H1 (cell line): Measurements from ENCODE around the gene MAGI1. TPM values are rescaled to one million over a fixed set of nuclear protein-coding genes. Genes with fewer than 3 reads are reported as not detected.

ENCODE experiments used
- ATF2 ChIP-seq: IDR thresholded peaks from 2 replicates; pipeline ENCODE4 v1.6.1; 2012; ENCODE audit warnings: low read length, inconsistent platforms
- BACH1 ChIP-seq: IDR thresholded peaks from 2 replicates; pipeline ENCODE4 v1.6.1; 2012; ENCODE audit warnings: low read length, improper control_type of control experiment
- POU5F1 ChIP-seq: IDR thresholded peaks from 2 replicates; pipeline ENCODE4 v1.6.1; 2011; ENCODE audit warnings: low read depth, mild to moderate bottlenecking, low read length, moderate library complexity
- RXRA ChIP-seq: IDR thresholded peaks from 2 replicates; pipeline ENCODE4 v1.6.1; 2011; ENCODE audit warnings: low read depth, mild to moderate bottlenecking, low read length, moderate library complexity; ENCODE audit not compliant: insufficient read depth
- SP2 ChIP-seq: IDR thresholded peaks from 2 replicates; pipeline ENCODE4 v1.6.1; 2012; ENCODE audit warnings: mild to moderate bottlenecking, low read length, inconsistent platforms
- TEAD4 ChIP-seq: IDR thresholded peaks from 2 replicates; pipeline ENCODE4 v1.6.1; 2012; ENCODE audit warnings: low read depth, low read length, inconsistent platforms, mixed read lengths
- polyA plus RNA-seq, 7 experiments: library from polyadenylated mRNA; depleted of rRNA in 3 of 7; stranded (reverse) in 5 of 7; unstranded in 2 of 7; fragments of >200 nt in 5 of 7; fragments of 200-250 nt in 2 of 7; gene quantifications; 1 replicate in 5 of 7; 2 replicates in 1 of 7; 4 replicates in 1 of 7; pipeline versions ENCODE4 v1.2.1 to v1.2.3, GENCODE V29; 2011 to 2013; ENCODE audit warnings: missing spikeins in 2 of 7, mixed read lengths in 2 of 7
- total RNA-seq: library from RNA; stranded (reverse); fragmentation: NEBNext Ultra II Directional; extraction: Animal tissue kit (Norgen Biotek cat#: 25700); gene quantifications from 2 replicates; pipeline ENCODE4 v1.2.1, GENCODE V29; 2021
- TF ChIP-seq, protein P1 (sequence below): fragments of 300-600 bp; sonication (generic); IDR thresholded peaks from 2 replicates; pipeline ENCODE4 v1.7.1; 2012; ENCODE audit warnings: low read length, moderate library complexity, mild to moderate bottlenecking, inconsistent platforms; ENCODE audit not compliant: insufficient replicate concordance
- TF ChIP-seq, protein P2 (sequence below): IDR thresholded peaks from 2 replicates; pipeline ENCODE4 v1.6.1; 2011; ENCODE audit warnings: low read length, improper control_type of control experiment

Gene MAGI1
- total and polyA plus RNA-seq, 2 of the 8 experiments (the other 6 are each of a cell fraction or from before 2014, with no cell fraction given), result 19.8 to 78.0 TPM

DNA sequence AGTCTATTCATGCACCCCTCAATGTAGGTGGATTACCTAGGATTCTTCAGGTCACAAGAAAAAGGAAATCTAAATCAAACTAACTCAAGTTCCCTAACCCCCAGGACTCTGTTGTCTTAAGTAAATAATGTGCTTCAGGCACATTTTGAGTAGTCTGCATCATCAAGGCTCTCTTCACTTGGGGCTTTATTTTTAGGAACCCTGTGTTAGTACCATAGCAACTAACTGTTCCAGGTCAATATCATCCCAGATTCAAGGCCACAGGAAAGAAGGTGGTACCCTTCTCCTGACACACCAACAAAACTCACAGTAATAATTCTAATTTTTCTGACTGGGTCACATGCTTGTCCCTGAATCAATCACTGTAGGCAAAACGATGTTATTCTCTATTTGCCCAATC, 218.1 kb downstream of the MAGI1 start (continued):
- TF ChIP-seq, protein P1, sequence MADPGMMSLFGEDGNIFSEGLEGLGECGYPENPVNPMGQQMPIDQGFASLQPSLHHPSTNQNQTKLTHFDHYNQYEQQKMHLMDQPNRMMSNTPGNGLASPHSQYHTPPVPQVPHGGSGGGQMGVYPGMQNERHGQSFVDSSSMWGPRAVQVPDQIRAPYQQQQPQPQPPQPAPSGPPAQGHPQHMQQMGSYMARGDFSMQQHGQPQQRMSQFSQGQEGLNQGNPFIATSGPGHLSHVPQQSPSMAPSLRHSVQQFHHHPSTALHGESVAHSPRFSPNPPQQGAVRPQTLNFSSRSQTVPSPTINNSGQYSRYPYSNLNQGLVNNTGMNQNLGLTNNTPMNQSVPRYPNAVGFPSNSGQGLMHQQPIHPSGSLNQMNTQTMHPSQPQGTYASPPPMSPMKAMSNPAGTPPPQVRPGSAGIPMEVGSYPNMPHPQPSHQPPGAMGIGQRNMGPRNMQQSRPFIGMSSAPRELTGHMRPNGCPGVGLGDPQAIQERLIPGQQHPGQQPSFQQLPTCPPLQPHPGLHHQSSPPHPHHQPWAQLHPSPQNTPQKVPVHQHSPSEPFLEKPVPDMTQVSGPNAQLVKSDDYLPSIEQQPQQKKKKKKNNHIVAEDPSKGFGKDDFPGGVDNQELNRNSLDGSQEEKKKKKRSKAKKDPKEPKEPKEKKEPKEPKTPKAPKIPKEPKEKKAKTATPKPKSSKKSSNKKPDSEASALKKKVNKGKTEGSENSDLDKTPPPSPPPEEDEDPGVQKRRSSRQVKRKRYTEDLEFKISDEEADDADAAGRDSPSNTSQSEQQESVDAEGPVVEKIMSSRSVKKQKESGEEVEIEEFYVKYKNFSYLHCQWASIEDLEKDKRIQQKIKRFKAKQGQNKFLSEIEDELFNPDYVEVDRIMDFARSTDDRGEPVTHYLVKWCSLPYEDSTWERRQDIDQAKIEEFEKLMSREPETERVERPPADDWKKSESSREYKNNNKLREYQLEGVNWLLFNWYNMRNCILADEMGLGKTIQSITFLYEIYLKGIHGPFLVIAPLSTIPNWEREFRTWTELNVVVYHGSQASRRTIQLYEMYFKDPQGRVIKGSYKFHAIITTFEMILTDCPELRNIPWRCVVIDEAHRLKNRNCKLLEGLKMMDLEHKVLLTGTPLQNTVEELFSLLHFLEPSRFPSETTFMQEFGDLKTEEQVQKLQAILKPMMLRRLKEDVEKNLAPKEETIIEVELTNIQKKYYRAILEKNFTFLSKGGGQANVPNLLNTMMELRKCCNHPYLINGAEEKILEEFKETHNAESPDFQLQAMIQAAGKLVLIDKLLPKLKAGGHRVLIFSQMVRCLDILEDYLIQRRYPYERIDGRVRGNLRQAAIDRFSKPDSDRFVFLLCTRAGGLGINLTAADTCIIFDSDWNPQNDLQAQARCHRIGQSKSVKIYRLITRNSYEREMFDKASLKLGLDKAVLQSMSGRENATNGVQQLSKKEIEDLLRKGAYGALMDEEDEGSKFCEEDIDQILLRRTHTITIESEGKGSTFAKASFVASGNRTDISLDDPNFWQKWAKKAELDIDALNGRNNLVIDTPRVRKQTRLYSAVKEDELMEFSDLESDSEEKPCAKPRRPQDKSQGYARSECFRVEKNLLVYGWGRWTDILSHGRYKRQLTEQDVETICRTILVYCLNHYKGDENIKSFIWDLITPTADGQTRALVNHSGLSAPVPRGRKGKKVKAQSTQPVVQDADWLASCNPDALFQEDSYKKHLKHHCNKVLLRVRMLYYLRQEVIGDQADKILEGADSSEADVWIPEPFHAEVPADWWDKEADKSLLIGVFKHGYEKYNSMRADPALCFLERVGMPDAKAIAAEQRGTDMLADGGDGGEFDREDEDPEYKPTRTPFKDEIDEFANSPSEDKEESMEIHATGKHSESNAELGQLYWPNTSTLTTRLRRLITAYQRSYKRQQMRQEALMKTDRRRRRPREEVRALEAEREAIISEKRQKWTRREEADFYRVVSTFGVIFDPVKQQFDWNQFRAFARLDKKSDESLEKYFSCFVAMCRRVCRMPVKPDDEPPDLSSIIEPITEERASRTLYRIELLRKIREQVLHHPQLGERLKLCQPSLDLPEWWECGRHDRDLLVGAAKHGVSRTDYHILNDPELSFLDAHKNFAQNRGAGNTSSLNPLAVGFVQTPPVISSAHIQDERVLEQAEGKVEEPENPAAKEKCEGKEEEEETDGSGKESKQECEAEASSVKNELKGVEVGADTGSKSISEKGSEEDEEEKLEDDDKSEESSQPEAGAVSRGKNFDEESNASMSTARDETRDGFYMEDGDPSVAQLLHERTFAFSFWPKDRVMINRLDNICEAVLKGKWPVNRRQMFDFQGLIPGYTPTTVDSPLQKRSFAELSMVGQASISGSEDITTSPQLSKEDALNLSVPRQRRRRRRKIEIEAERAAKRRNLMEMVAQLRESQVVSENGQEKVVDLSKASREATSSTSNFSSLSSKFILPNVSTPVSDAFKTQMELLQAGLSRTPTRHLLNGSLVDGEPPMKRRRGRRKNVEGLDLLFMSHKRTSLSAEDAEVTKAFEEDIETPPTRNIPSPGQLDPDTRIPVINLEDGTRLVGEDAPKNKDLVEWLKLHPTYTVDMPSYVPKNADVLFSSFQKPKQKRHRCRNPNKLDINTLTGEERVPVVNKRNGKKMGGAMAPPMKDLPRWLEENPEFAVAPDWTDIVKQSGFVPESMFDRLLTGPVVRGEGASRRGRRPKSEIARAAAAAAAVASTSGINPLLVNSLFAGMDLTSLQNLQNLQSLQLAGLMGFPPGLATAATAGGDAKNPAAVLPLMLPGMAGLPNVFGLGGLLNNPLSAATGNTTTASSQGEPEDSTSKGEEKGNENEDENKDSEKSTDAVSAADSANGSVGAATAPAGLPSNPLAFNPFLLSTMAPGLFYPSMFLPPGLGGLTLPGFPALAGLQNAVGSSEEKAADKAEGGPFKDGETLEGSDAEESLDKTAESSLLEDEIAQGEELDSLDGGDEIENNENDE, result no peak
- TF ChIP-seq RXRA (no peak), BACH1 (no peak), TEAD4 (no peak), SP2 (no peak), ATF2 (no peak), POU5F1 (no peak)
- TF ChIP-seq, protein P2, sequence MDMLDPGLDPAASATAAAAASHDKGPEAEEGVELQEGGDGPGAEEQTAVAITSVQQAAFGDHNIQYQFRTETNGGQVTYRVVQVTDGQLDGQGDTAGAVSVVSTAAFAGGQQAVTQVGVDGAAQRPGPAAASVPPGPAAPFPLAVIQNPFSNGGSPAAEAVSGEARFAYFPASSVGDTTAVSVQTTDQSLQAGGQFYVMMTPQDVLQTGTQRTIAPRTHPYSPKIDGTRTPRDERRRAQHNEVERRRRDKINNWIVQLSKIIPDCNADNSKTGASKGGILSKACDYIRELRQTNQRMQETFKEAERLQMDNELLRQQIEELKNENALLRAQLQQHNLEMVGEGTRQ, result no peak
